Stimulated activated CD4-positive, alpha-beta T cell treated with anti-CD3 and anti-CD28 coated beads, Interleukin-12 subunit alpha, Interleukin-12 subunit beta, amount 100 ng/mL, for 24 hours (primary cell): ENCODE results near the gene SLK.

Experiments
- DNase-seq, 2 experiments: peaks; one replicate each; pipeline ENCODE4 v3.0.0-alpha.2; 2020; ENCODE audit warnings: low read depth in 2 of 2

SLK gene

DNA sequence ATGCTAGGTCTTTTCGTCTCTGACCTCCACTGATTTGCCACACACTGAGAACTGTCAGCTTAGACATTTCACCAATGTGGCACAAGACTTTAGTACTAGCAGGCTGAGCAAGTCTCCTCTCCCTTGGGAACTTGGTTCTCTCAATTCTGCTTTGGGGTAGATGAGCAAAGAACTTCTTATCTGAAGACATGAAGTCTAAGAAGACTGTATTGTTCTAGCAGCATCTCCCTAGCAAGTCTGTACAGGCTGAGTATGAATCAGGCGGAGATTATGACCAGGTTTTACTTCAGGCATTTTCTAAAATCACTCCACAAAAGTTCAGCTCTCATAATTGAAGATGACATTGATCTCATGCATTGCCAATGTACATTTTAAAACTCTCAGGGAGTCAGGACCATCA, 25.1 kb upstream of the SLK start:
- DNase-seq, result no peak

DNA sequence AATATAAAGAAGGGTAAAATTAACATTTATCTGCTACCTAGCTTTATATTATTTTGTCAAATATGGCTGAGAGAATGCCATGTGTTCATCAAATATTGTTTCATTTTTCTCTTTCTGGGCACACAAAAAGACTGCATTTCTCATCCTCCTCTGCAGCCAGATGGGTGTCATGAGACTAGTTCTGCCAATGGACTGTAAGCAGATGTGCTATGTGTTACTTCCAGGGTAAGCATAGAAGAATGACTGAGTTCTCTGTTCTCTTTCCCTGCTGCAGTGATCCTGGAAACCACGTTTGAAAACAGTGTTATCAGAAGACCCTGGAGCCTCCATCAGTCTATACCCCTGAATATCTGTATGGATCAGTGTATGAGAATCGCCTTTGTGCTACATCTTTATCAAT, 24.1 kb upstream of the SLK start:
- DNase-seq, result no peak

DNA sequence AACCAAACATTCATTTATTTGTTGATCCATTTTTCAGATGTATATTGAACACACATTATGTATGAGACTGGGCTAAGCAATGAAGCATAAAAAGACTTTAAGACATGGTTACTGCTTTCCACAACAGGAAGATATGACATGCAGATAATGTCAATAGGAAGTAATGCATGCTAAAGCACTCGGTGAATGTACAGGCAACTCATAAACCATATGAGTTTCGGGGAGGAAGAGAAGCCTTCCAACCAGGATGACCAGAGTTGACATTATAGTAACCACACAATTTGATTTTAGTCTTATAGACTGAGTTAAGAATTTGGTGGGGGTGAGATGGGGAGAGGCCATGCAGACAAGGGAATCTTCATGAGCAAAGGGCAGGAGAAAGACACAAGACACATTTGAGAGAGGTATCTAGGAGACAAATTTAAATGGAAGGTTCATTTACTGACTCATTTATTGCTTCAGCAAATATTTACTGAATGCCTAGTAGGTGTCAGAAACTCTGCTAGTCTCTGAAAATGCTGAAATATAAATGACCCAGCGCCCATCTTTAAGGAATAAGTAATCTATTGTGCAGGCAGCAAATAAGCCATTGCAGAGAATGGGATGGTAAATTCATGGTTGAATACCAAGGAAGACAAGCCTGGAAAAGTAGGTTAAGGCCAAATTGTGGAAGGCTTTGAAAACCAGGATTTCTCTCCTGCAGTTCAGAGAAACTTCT, 19.0 kb upstream of the SLK start:
- no peak for DNase-seq

DNA sequence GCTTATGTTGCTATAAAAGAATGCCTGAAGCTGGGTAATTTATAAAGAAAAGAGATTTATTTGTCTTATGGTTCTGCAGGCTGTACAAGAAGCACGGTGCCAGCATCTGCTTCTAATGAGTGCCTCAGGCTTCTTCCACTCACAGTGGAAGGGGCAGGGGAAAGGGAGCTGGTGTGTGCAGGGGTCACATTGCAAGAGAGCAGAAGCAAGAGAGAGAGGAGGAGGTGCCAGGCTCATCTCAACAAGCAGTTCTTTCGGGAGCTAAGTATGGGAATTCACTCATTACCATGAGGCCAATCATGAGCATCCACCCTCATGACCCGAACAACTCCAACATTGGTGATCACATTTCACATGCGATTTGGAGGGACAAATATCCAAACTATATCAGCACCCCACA, 17.2 kb upstream of the SLK start:
- DNase-seq, result no peak

DNA sequence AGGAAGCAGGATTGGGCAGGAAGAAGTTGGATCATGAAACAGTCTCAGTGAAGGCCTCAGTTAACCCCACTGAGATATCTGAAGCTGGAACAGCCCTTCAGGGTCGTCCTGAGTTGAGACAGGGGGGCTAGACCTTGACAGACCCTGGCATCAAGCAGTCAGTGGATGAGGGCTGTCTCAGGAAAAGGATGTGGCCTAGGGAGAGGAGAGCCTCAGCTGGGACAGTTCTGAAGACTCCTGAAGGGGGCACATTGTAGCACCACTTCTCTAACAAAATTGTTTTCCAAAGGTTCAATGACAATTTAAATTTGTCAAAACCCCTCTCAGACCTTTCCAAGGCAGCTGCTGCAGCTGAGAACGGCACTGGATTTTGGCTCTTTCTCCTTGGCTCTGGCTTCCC, 15.8 kb upstream of the SLK start:
- DNase-seq, result no peak

DNA sequence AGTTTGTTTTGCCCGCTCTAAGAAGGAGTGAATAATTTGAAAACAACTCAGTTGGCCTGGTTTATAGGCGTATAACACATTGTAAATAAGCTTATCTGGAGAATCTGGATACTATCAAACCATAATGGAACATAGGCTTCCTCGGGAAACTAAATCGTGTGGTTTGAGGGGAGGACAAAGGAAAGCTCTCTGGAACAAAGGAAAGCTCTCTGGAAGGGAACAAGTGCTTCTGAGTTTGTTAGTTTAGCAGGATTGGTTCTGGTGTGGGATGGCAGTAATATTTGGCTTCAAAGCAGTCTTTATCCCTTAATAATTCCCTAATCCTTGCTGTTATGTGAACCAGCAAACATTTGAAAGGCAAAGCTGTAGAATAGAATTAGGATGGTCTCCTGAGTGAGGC, 15.0 kb upstream of the SLK start:
- DNase-seq, result no peak

DNA sequence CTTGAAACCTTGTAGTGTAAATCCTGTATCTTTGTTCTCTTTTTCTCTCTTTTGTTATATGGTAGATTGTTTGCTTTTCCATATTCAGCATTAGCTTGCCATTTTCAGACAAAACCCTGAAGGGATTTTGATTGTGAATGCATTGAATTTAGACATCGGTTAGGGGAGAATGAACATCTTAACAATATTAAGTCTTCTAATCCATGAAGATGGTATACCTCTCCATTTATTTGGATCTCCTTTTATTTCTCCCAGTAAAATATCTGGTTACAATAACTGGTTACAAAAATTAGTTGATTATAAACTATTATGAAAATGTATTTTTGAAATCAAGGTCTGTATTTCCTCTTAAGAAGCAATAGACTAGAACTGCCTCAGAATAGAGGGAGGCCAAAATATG, 12.4 kb upstream of the SLK start:
- no peak for DNase-seq

DNA sequence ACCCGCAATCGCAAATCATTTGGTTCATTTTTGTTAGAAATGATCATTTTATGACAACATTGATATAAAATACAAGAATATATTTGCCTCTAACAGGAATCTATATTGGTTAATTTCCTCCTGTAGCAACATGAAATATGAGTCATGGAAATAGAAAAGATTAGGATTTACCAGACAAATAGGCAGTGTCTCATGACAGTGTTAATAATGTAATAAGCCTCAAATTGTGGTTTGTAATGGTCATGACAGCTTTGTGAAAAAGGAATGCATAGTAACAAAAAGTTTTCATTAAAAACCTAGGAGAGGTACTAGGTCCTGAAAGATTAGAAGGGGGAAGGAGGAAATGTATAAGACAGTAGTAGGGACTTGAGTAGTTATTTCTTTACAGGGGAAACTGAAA, 7.9 kb upstream of the SLK start:
- DNase-seq, result no peak

DNA sequence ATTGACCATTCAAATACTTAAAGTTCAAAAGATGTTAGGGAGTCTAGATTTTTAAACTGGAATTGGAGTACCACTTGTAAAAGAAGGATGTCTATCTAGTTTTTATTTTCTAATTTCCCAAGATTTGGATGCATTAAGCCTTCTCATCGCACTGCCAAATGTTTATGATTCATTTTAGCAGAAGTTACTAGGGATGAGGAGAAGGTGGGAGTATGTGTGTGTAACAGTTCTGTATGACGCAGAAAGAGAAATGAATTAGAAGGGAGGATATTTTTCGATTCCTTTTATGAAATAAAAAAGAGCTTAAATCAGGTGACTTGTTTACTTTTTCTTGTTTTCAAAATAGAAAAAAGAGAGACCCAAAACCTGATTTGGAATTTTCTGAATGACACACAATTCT, 6.8 kb upstream of the SLK start:
- no peak for DNase-seq

DNA sequence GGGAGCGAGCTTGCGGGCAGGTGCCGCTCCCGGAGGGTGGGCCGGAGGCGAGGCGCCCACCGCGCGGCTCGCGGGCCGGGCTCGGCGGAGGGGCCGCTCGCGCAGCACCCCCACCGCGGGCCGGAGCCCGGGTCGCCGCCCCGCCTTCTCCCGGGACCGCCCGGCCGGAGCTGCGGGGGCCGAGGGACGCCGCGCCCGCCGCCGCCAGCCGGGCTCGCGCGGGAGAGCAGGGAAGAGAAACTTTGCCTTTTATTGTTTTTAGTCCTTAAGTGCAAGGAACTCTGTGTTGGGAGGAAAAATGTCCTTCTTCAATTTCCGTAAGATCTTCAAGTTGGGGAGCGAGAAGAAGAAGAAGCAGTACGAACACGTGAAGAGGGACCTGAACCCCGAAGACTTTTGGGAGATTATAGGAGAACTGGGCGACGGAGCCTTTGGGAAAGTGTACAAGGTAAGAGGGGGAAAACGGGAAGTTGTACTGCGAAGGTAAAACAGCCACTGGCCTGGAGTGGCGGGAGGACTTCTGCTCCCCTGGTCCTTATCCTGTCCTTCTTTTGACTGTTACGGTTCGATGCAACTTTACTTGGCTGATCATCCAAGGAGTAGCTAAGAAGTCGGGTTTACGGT, 620 bp downstream of the SLK start:
- peak in 1 of 2 experiments; percentile 2 for DNase-seq

DNA sequence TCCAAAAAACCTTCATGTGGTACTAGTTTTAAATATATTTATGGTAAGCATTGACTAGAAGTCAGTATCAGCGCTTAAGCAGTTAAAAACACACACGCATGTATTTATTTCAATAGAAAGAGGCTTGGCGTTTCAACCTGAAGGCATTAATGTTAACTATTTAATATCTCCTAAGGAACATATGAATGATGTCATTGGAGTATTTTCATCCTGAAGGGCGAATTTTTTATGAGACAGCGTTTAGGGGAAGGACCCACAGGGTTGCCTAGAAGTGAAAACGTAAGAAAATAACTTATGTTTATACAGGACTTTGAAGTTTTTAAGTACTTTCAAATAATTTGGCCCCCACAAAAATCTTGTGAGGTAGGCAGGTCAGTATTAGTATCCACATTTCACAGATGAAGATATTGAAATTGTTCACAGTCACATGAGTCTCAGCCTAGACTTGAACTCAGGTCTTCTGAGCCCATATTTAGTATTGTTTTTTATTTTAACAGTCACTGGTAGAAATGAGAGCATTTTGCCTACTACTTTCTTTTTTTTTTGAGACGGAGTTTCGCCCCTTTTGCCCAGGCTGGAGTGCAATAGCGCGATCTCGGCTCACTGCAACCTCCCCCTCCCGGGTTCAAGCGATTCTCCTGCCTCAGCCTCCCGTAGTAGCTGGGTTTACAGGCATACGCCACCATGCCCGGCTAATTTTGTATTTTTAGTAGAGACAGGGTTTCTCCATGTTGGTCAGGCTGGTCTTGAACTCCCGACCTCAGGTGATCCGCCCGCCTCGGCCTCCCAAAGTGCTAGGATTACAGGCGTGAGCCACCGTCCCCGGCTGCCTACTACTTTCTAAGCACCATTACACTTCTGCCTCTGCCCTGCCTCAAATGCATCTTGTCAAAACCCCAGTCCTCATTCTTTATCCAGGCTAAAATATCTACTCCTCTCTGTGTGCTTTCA, 1.8 kb downstream of the SLK start:
- DNase-seq, result no peak

DNA sequence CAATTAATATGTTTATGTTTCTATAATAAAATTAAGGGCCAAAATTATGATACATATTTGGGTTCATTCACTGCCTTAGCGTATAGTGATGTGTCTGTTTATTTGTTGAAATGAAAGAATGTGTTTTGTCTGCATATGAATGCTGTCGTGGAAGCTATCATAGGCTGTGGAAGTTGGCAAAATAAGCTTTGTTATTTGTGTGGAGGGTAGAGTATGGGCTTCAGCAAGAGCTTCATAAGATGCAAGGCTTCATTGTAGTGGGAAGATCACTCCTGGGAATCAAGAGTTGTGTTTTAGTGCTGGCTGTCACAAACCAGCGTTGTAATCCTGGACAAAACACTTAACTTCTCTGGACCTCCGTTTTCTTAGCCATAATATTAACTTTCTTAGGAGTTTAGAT, 2.5 kb downstream of the SLK start:
- no peak for DNase-seq

DNA sequence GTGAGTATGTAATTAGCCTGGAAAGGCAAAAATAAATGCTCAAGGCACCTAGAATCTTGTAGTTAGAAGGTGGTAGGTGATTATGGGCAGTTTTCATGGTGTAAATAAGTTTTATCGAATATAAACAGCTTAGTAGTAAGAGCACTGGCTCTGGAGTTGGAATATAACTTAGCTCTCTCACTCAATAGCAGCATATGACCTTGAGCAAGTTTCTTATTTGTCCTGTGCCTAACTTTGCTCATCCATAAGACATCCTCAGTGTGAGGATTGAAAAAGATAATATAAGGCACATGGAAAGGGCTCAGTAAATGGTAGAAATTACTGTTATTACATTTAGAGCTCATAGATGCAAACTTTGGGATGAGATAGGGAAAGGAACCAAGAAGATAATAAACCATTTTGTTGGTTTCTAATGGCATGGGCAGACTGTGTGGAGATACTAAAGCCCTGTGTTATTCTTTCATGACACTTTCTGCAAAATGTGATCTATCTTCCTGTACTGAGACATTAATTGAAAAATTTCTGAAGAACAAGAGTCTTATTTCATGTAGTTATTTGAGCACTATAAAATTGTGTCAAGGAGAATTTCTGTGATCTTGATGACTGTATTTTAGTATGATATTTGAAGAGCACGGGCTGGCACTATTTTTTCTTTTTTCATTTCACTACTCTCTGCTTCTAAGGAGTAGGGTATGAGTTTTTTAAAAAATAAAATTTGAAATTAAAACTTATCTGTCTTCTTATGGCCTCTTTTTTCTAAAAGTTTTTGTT, 3.1 kb downstream of the SLK start:
- DNase-seq, result no peak

DNA sequence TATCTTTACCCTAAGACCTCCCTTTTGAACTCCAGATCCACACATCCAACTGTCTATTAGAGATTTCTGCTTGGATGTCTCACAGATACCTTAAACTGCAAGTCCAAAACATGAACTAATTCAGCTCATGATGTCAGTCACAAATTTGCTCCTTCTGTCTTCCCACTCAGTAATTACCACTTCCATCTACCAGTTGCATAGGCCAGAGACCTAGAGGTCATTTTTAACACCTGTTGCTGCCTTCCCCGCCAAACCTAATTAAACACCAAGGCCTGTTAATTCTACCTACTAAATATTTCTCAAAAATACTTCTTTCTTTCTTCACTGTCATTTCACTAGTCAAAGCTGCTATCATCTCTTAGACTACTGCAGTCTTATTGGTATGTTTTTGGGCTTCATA, 8.2 kb downstream of the SLK start:
- DNase-seq, result no peak

DNA sequence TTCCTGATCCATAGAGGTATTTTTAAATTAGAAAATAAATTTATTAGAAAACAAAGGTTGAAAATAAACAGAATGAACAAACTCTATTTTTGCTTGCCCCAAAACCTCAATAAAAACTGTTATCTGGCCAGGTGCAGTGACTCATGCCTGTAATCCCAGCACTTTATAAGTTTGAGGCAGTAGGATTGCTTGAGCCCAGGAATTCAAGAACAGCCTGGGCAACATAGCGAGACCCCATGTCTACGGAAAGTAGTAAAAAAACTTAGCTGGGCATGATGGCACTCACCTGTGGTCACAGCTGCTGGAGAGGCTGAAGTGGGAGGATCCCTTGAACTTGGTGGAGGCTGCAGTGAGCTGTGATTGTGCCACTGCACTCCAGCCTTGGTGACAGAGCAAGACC, 10.3 kb downstream of the SLK start:
- DNase-seq, result no peak

DNA sequence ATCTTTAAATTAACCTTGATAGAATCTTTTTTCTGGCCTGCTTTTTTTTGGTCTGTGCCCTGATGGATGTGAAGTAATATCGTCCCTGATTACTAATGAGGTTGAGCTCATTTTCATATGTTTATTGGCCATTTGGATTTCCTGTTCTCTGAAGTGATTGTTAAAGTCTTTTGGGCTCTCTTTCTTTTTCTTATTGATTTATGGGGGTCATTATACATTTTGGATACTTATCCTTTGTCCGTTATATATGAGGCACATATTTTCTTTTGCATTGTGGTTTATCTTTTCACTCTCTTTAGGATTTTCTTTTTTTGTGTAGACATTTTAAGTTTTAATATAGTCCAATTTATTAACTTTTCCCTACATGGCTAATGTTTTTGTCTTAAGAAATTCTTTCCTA, 12.6 kb downstream of the SLK start:
- DNase-seq, result no peak

DNA sequence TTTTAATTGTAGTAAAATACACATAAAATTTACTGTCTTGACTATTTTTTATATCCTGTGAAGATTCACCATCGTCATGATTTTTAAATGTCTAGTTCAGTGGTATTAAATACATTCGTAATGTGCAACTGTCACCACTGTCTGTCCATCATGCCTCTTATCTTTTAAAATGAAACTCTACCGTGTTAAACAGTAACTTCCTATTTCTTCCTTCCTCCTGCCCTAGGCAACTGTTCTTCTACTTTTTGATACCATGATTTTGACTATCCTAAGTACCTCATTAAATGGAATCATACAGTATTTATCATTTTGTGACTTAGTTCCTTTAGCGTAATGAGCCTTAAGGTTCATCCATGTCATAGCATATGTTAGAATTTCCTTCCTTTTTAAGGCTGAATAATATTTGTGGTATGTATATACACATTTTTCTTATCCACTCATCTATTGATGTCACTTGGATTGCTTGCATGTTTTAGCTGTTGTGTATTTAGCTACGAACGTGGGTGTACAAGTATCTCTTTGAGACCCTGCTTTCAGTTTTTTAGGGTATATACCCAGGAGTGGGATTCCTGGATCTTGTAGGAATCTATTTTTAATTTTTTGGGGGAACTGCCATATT, 13.5 kb downstream of the SLK start:
- DNase-seq, result no peak

DNA sequence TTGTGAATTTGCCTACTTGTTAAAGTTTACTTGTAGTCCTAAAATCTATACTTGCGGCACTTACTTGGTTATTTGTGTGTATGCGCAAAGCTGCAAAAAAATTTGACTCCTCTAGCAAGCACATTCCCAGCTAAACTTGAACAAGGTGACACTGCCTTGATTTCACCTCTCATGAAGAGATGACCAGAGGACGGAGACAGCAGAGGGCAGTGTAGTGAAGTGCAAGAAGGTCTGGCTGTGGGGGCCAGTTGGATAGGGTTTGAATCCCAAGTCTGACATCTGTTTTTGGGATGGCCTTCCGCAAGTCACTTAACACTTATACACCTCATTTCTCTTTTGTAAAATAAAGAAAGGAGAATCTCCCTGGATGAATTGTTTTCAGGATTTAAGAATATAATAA, 15.7 kb downstream of the SLK start:
- no peak for DNase-seq

DNA sequence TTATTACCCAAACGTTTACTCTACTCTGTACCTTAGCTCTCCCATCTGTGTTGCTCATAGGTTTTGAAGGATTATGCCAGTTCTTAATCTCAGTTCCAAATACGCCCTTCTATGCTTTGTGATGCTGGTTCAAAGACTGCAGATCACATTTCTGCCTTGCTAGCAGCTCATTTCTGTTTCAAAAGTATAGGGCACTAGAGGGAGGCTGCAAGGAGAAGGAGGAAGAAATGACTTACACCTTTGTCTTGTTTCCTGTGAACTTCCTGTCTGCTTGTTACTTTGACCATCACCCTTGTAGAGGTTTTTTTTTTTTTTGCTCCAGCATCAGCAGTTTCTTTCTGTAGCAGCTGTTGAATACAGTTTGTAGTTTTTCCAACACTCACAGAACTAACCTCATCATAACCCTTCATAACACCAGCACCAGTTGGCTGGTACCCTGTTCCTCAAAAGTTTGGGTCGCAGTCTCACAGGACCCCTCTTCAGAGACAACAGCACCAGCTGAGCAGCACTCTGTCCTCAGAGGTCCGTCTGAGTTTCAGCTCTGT, 16.5 kb downstream of the SLK start:
- no peak for DNase-seq

DNA sequence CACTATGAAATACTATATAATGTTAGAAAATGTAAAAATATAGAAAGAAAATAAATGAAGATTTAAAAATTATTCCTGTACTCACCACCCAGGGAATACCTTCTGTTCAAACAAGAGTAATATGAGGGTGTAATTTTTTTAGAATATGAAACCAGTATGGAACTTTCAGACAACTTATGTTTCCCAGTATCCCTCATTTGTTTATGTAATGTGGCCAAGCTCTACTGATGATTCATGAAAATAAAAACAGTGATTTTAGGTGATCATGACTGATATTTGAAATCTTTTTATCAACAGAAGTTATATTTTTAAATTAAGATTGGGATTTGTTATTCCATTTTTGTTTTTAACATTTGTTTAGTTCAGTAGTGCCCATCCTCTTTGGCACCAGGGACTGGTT, 18.8 kb downstream of the SLK start:
- no peak for DNase-seq

DNA sequence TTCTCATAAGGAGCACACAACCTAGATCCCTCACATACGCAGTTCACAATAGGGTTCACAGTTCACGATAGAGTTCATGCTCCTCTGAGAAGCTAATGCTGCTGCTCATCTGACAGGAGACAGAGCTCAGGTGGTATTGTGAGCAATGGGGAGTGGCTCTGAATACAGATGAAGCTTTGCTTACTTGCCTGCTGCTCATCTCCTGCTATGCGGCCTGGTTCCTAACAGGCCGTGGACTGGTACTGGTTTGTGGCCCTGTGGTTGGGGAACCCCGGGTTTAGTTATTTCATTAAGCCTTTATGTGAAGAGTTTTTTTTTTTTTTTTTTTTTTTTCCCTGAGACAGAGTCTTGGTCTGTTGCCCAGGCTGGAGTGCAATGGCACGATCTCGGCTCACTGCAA, 19.4 kb downstream of the SLK start:
- DNase-seq, result no peak
